Measurements from ENCODE around the gene HSPA12B.
"Not testable (repeated sequence)": the region's sequence is repeated elsewhere in the genome, so short reads cannot be mapped to it uniquely, and the experiment has no call there.

The HSPA12B gene

GRCh38 chr20:3785240-3786125, 53.0 kb downstream of the HSPA12B start:
- peak overlapping the region; percentile 67 for H3K4me3 ChIP-seq (ENCODE audit: low read depth, low read length)
- no peak for TF ChIP-seq CTCF (IDR thresholded peaks at IDR 0.05; ENCODE audit: low read depth, low read length)

- H3K4me3 ChIP-seq (ENCODE audit: low read depth, low read length): peak overlapping the region; percentile 67
- no peak for TF ChIP-seq CTCF (IDR thresholded peaks at IDR 0.05; ENCODE audit: low read depth, low read length)
These were observed 53.6 kb downstream of the HSPA12B start for GRCh38 chr20:3786126-3786484.

- peak; percentile 58 for TF ChIP-seq CTCF (IDR thresholded peaks at IDR 0.05; ENCODE audit: low read depth, low read length)
- H3K4me3 ChIP-seq (ENCODE audit: low read depth, low read length): peak within 1 kb of the TSS; percentile 67
These were observed 54.3 kb downstream of the HSPA12B start, which contains the start of gene CENPB for GRCh38 chr20:3786665-3787323. TSS of gene CENPB (minus strand) at chr20:3786740. CDS start at chr20:3786483, 257 bp downstream.

- H3K4me3 ChIP-seq (ENCODE audit: low read depth, low read length): peak overlapping the region; percentile 52
- TF ChIP-seq CTCF (IDR thresholded peaks at IDR 0.05; ENCODE audit: low read depth, low read length): no peak
These were observed 55.0 kb downstream of the HSPA12B start for GRCh38 chr20:3787324-3788014.

- no peak overlapping the region for H3K4me3 ChIP-seq (ENCODE audit: low read depth, low read length)
- TF ChIP-seq CTCF (IDR thresholded peaks at IDR 0.05; ENCODE audit: low read depth, low read length): no peak
These were observed 56.2 kb downstream of the HSPA12B start for GRCh38 chr20:3788685-3789155.

GRCh38 chr20:3789201-3789600, 56.7 kb downstream of the HSPA12B start:
- H3K4me3 ChIP-seq (ENCODE audit: low read depth, low read length): not testable (repeated sequence)

GRCh38 chr20:3794168-3794567, 61.7 kb downstream of the HSPA12B start:
- H3K4me3 ChIP-seq (ENCODE audit: low read depth, low read length): not testable (repeated sequence)

Measured in WI38 (cell line).